GM12892 (cell line): ENCODE results near the gene GJB3.

Experiments
- POLR2A ChIP-seq: IDR thresholded peaks from 2 replicates; pipeline ENCODE4 v1.6.1; 2011; ENCODE audit warnings: low read depth, low read length, control low read depth
- POLR2AphosphoS5 ChIP-seq: IDR thresholded peaks from 2 replicates; pipeline ENCODE4 v1.6.1; 2011; ENCODE audit warnings: low read depth, low read length, control low read depth
- TAF1 ChIP-seq: IDR thresholded peaks from 2 replicates; pipeline ENCODE4 v1.6.1; 2011; ENCODE audit warnings: low read depth, mild to moderate bottlenecking, control low read depth, low read length, borderline replicate concordance

DNA sequence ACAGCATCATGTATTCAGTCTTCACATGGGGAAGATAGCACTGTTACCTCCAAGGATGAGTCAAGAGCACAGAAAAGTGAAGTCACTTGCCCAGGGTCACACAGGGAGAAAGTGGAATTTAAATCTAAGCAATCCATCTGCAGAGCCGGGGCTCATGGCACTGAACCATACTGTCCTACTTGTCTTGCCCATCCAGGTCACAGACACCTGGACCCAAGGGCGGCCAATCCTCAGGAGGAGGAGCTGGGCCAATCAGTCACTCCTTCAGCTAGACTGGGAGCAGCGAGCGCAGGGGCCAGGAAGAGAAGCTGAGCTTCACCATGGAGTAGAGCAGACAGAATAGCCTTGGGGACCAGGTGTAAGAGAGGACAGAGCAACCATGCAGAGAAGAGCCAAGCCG lies 35.3 kb upstream of the GJB3 start:
- TF ChIP-seq POLR2A (no peak), POLR2AphosphoS5 (no peak), TAF1 (no peak)
